BJ (cell line): ENCODE measurements around the gene TSPAN31. TPM values are rescaled to one million over a fixed set of nuclear protein-coding genes. Genes with fewer than 3 reads are reported as not detected.

ENCODE experiments used
- CTCF ChIA-PET: fragments of 350-600 bp; formaldehyde crosslinking; extraction: SDS; loops from one replicate; lab custom pipeline; 2021; ENCODE audit warnings: antibody characterized with exemption, inconsistent platforms; lab: Yijun Ruan, JAX
- POLR2A ChIA-PET: fragments of 300-600 bp; sonication (Branson Sonifier 250); formaldehyde crosslinking; extraction: SDS; loops from one replicate; lab custom pipeline; 2021; ENCODE audit warnings: antibody characterized with exemption; lab: Charles Lee
- DNase-seq: peaks from one replicate; pipeline ENCODE4 v3.0.0-alpha.2; 2011; ENCODE audit warnings: low read depth
- H3K27me3 ChIP-seq: 2 replicates; pipeline ENCODE4 v1.6.0; 2011; ENCODE audit warnings: low read length; ENCODE audit not compliant: control insufficient read depth, insufficient read depth
- H3K36me3 ChIP-seq: 2 replicates; pipeline ENCODE4 v1.5.1; 2011; ENCODE audit warnings: low read length; ENCODE audit not compliant: control insufficient read depth, insufficient read depth
- H3K4me3 ChIP-seq: 2 replicates; pipeline ENCODE4 v1.5.1; 2011; ENCODE audit warnings: low read depth, mild to moderate bottlenecking, control low read depth, low read length
- CTCF ChIP-seq: IDR thresholded peaks from 2 replicates; pipeline ENCODE4 v1.5.1; 2011; ENCODE audit warnings: low read depth, mild to moderate bottlenecking, control low read depth, inconsistent platforms, low read length, moderate library complexity; ENCODE audit not compliant: insufficient read depth
- polyA plus RNA-seq: library from polyadenylated mRNA; depleted of rRNA; stranded (reverse); fragments of >200 nt; gene quantifications from 2 replicates; pipeline ENCODE4 v1.2.3, GENCODE V29; 2011

TSPAN31 gene
- polyA plus RNA-seq, 1 experiment = 25.7 TPM

GRCh38 chr12:57726884-57727757 is 17.7 kb upstream of the TSPAN31 start:
- peak overlapping the region; percentile 93 for H3K4me3 ChIP-seq
- 0 out of 2 replicates have a peak, but pooled peaks cover 1% of the 10 kb centered on the region for H3K27me3 ChIP-seq
- ChIA-PET POLR2A (no interaction called here), CTCF (interaction anchor here (0.7 to 3.0 kb wide), 17 partner anchors 9 to 1056 kb away, joined by 3 to 58 read pairs (median 4); partner anchors contain the start of genes AGAP2, B4GALNT1, CDK4 and OS9)
- DNase-seq = no peak
- H3K36me3 ChIP-seq = peaks cover 4% of the 10 kb centered on the region
- peak; percentile 61 for TF ChIP-seq CTCF

GRCh38 chr12:57727758-57728395 is 17.0 kb upstream of the TSPAN31 start:
- ChIA-PET POLR2A (no interaction called here), CTCF (interaction anchor here (2.3 to 2.9 kb wide), 2 partner anchors 17 to 34 kb away, joined by 9 to 14 read pairs; partner anchors contain the start of genes OS9 and TSPAN31)
- no peak for DNase-seq
- TF ChIP-seq CTCF = no peak
- peaks cover 3% of the 10 kb centered on the region; the same call in 1 of the 2 replicates for H3K27me3 ChIP-seq
- H3K36me3 ChIP-seq = peaks cover 4% of the 10 kb centered on the region
- no peak overlapping the region for H3K4me3 ChIP-seq

GRCh38 chr12:57729321-57729844 is 15.5 kb upstream of the TSPAN31 start:
- Histone ChIP-seq H3K27me3 (peaks cover 7% of the 10 kb centered on the region), H3K4me3 (no peak overlapping the region), H3K36me3 (peaks cover 4% of the 10 kb centered on the region)
- ChIA-PET POLR2A (no interaction called here), CTCF (interaction anchor here (1.4 kb wide), 1 partner anchor 271 kb away, joined by 4 read pairs; no protein-coding TSS in a partner anchor)
- DNase-seq = no peak
- no peak for TF ChIP-seq CTCF

- Histone ChIP-seq H3K36me3 (peaks cover 4% of the 10 kb centered on the region), H3K27me3 (peaks cover 11% of the 10 kb centered on the region), H3K4me3 (no peak overlapping the region)
- ChIA-PET POLR2A (no interaction called here), CTCF (interaction anchor here (1.8 kb wide), 1 partner anchor 10 kb away, joined by 5 read pairs; no protein-coding TSS in a partner anchor)
- no peak for DNase-seq
- TF ChIP-seq CTCF = no peak
Observed at GRCh38 chr12:57730336-57731067, 14.3 kb upstream of the TSPAN31 start.
